WTC11 (cell line): ENCODE data around the gene HNF1B. TPM values are rescaled to one million over a fixed set of nuclear protein-coding genes. Genes with fewer than 3 reads are reported as not detected.

Experiments used
- ATAC-seq: fragments of 200-7000 bp; cut with Tn5 transposase; 2 replicates; pipeline ENCODE4 v1.10.0; 2021; ENCODE audit warnings: mild to moderate bottlenecking, moderate library complexity
- CTCF ChIA-PET: fragments of 300-600 bp; sonication (Branson Sonifier 250); formaldehyde crosslinking; loops from one replicate; lab custom pipeline; 2021; ENCODE audit warnings: antibody characterized with exemption; lab: Charles Lee
- POLR2A ChIA-PET: fragments of 350-600 bp; sonication (Branson Sonifier 250); formaldehyde crosslinking; loops from one replicate; lab custom pipeline; 2021; ENCODE audit warnings: antibody characterized with exemption; lab: Charles Lee
- DNase-seq: peaks from one replicate; pipeline ENCODE4 v3.0.0; 2021; ENCODE audit warnings: low spot score
- H3K27ac Mint-ChIP-seq: 2 replicates; pipeline ENCODE4 v1.8.0; 2021; ENCODE audit warnings: mixed read lengths
- H3K27me3 Mint-ChIP-seq: 2 replicates; pipeline ENCODE4 v1.8.0; 2021; ENCODE audit warnings: low read depth, mild to moderate bottlenecking, moderate library complexity, mixed read lengths
- H3K36me3 Mint-ChIP-seq: 2 replicates; pipeline ENCODE4 v1.8.0; 2021; ENCODE audit warnings: mixed read lengths
- H3K4me1 Mint-ChIP-seq: 2 replicates; pipeline ENCODE4 v1.8.0; 2022; ENCODE audit warnings: mixed read lengths
- H3K4me3 Mint-ChIP-seq: 2 replicates; pipeline ENCODE4 v1.8.0; 2021; ENCODE audit warnings: mild to moderate bottlenecking, moderate library complexity, mixed read lengths
- H3K9me3 Mint-ChIP-seq: 2 replicates; pipeline ENCODE4 v1.8.0; 2021; ENCODE audit warnings: mixed read lengths
- CBFB ChIP-seq: sonication (generic); formaldehyde crosslinking; IDR thresholded peaks from 2 replicates; pipeline ENCODE4 v1.8.1; 2022; ENCODE audit warnings: mild to moderate bottlenecking, low read depth, missing genetic modification reagents
- CDX4 ChIP-seq: fragments of 250-450 bp; sonication (Bioruptor Pico); IDR thresholded peaks from 2 replicates; pipeline ENCODE4 v1.9.0; 2021; ENCODE audit warnings: moderate library complexity, mild to moderate bottlenecking, inconsistent platforms, borderline replicate concordance
- ETV6 ChIP-seq: sonication (generic); formaldehyde crosslinking; IDR thresholded peaks from 2 replicates; pipeline ENCODE4 v1.8.1; 2022; ENCODE audit warnings: mild to moderate bottlenecking, missing genetic modification reagents
- FOXJ3 ChIP-seq: sonication (generic); formaldehyde crosslinking; IDR thresholded peaks from 2 replicates; pipeline ENCODE4 v1.9.0; 2021; ENCODE audit warnings: missing genetic modification reagents, mild to moderate bottlenecking, borderline replicate concordance
- FOXP4 ChIP-seq: sonication (generic); formaldehyde crosslinking; IDR thresholded peaks from 2 replicates; pipeline ENCODE4 v1.8.0; 2022; ENCODE audit warnings: mild to moderate bottlenecking, missing genetic modification reagents
- IRF2 ChIP-seq: sonication (generic); formaldehyde crosslinking; IDR thresholded peaks from 2 replicates; pipeline ENCODE4 v1.8.0; 2022; ENCODE audit warnings: low read depth, missing genetic modification reagents, borderline replicate concordance
- JAZF1 ChIP-seq: fragments of 250-450 bp; sonication (Bioruptor Pico); IDR thresholded peaks from 2 replicates; pipeline ENCODE4 v1.9.0; 2021; ENCODE audit warnings: moderate library complexity, mild to moderate bottlenecking, inconsistent platforms
- MXD4 ChIP-seq: fragments of 250-450 bp; sonication (Bioruptor Pico); IDR thresholded peaks from 2 replicates; pipeline ENCODE4 v1.8.0; 2021; ENCODE audit warnings: mild to moderate bottlenecking, moderate library complexity, borderline replicate concordance
- PRRX2 ChIP-seq: fragments of 250-450 bp; sonication (Bioruptor Pico); IDR thresholded peaks from 2 replicates; pipeline ENCODE4 v1.8.0; 2021; ENCODE audit warnings: mild to moderate bottlenecking
- RELA ChIP-seq: sonication (generic); formaldehyde crosslinking; IDR thresholded peaks from 2 replicates; pipeline ENCODE4 v1.8.1; 2022; ENCODE audit warnings: missing genetic modification reagents, mild to moderate bottlenecking, borderline replicate concordance
- SMAD4 ChIP-seq: sonication (generic); formaldehyde crosslinking; IDR thresholded peaks from 2 replicates; pipeline ENCODE4 v1.8.0; 2022; ENCODE audit warnings: mild to moderate bottlenecking, missing genetic modification reagents
- SP1 ChIP-seq: sonication (generic); formaldehyde crosslinking; conservative IDR thresholded peaks from 2 replicates; pipeline ENCODE4 v1.8.1; 2022; ENCODE audit warnings: missing genetic modification reagents
- TCF7 ChIP-seq: sonication (generic); formaldehyde crosslinking; IDR thresholded peaks from 2 replicates; pipeline ENCODE4 v1.8.0; 2022; ENCODE audit warnings: mild to moderate bottlenecking, low read depth, missing genetic modification reagents, moderate library complexity
- TEAD1 ChIP-seq: sonication (generic); formaldehyde crosslinking; IDR thresholded peaks from 2 replicates; pipeline ENCODE4 v1.8.0; 2022; ENCODE audit warnings: mild to moderate bottlenecking, missing genetic modification reagents
- ZNF121 ChIP-seq: sonication (generic); formaldehyde crosslinking; IDR thresholded peaks from 2 replicates; pipeline ENCODE4 v1.8.0; 2023; ENCODE audit warnings: missing genetic modification reagents
- ZNF138 ChIP-seq: sonication (generic); formaldehyde crosslinking; conservative IDR thresholded peaks from 2 replicates; pipeline ENCODE4 v1.8.1; 2022; ENCODE audit warnings: mild to moderate bottlenecking, moderate library complexity, missing genetic modification reagents
- ZNF263 ChIP-seq: sonication (generic); formaldehyde crosslinking; IDR thresholded peaks from 2 replicates; pipeline ENCODE4 v1.8.1; 2022; ENCODE audit warnings: low read depth, mild to moderate bottlenecking, moderate library complexity, missing genetic modification reagents
- ZNF396 ChIP-seq: fragments of 250-450 bp; sonication (Bioruptor Pico); IDR thresholded peaks from 2 replicates; pipeline ENCODE4 v1.8.0; 2021; ENCODE audit warnings: mild to moderate bottlenecking, moderate library complexity, borderline replicate concordance
- ZNF423 ChIP-seq: fragments of 250-450 bp; sonication (Bioruptor Pico); IDR thresholded peaks from 2 replicates; pipeline ENCODE4 v2.1.2; 2022; ENCODE audit warnings: mild to moderate bottlenecking, moderate library complexity
- ZNF671 ChIP-seq: fragments of 250-450 bp; sonication (Bioruptor Pico); IDR thresholded peaks from 2 replicates; pipeline ENCODE4 v1.8.0; 2021; ENCODE audit warnings: mild to moderate bottlenecking
- total RNA-seq: library from RNA; stranded (reverse); gene quantifications from 3 replicates; pipeline ENCODE4 v1.2.3, GENCODE V29; 2021
- TF ChIP-seq, protein P1 (sequence below): fragments of 250-450 bp; sonication (Bioruptor Pico); conservative IDR thresholded peaks from 2 replicates; pipeline ENCODE4 v1.9.0; 2021; ENCODE audit warnings: mild to moderate bottlenecking
- TF ChIP-seq, protein P2 (sequence below): sonication (generic); formaldehyde crosslinking; IDR thresholded peaks from 2 replicates; pipeline ENCODE4 v1.8.0; 2022; ENCODE audit warnings: mild to moderate bottlenecking, missing genetic modification reagents
- TF ChIP-seq, protein P3 (sequence below): fragments of 250-450 bp; sonication (Bioruptor Pico); IDR thresholded peaks from 2 replicates; pipeline ENCODE4 v1.8.0; 2021; ENCODE audit warnings: mild to moderate bottlenecking
- TF ChIP-seq, protein P4 (sequence below): sonication (generic); formaldehyde crosslinking; IDR thresholded peaks from 2 replicates; pipeline ENCODE4 v1.8.1; 2023; ENCODE audit warnings: mild to moderate bottlenecking, missing genetic modification reagents, borderline replicate concordance

Gene HNF1B
- total RNA-seq, 1 experiment from 2014 or later, result 0.26 TPM

- no peak for TF ChIP-seq CDX4 (CRISPR knock-in tag)
Measured at GRCh38 chr17:37674511-37674910, 70.3 kb downstream of the HNF1B start (continued).

DNA sequence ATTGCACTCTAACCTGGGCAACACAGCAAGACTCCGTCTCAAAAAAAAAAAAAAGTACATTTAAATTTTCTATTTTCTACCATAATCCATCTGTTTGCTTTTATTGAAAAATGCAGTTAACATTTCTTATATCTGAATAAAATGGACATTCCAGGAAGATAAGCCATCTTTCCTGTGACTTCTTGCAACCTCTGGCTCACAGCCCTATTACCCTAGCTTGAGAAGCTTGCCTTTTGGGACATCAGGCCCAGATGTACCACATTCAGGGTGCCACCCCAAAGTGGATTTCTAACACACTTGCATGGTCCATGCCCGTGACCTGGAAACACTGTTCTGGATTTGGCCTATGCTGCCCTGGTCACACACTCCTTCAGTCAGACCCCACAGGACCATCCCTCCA lies 71.5 kb downstream of the HNF1B start:
- no peak for ATAC-seq
- TF ChIP-seq ETV6 (CRISPR knock-in tag), result no peak
- TF ChIP-seq IRF2 (CRISPR knock-in tag), result no peak
- TF ChIP-seq SP1 (CRISPR knock-in tag), result no peak
- no peak for TF ChIP-seq ZNF121 (CRISPR knock-in tag)
- no peak for TF ChIP-seq CBFB (CRISPR knock-in tag)
- TF ChIP-seq, protein P1, sequence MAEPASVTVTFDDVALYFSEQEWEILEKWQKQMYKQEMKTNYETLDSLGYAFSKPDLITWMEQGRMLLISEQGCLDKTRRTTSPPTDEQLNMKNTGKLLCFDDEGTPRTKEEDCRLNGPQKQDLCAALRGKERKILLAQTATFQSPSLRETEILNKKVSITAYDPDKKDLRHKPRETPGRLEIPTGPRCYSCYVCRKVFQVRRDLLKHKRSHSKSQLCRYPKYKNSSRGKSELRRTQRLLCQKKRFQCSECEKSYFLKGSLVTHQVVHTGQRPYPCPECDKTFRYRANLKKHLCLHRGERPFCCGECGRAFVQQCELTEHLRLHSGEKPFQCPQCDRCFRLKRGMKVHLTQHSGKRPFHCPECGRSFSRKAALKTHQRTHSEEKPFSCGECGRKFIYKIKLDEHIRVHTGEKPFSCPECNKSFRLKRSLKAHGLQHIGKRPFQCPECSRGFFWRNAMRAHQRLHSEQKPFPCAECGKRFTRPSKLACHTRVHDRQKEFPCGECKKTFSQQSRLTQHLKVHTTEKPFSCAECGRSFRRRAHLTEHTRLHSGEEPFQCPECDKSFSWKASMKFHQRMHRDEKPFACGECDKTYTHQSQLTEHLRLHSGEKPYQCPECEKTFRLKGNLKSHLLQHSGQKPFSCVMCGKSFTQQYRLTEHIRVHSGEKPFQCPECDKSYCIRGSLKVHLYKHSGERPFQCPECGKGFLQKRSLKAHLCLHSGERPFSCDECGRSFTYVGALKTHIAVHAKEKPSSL (CRISPR knock-in tag), result no peak
- no peak for TF ChIP-seq JAZF1
- TF ChIP-seq SMAD4 (CRISPR knock-in tag), result no peak
- no peak for TF ChIP-seq TCF7 (CRISPR knock-in tag)
- no peak for TF ChIP-seq ZNF671
- TF ChIP-seq, all 79 proteins: peak for 0
- Mint-ChIP-seq H3K9me3 (peaks cover 5% of the 10 kb centered on the region), H3K36me3 (no peaks in the 10 kb centered on the region; the same call in 1 of the 2 replicates), H3K27ac (no peak overlapping the region), H3K4me3 (no peak overlapping the region), H3K4me1 (0 out of 2 replicates have a peak, but pooled peaks cover 2% of the 10 kb centered on the region), H3K27me3 (peaks cover 6% of the 10 kb centered on the region)
- no peak for DNase-seq
- ChIA-PET CTCF (no interaction called here), POLR2A (no interaction called here)

- POLR2A ChIA-PET, result no interaction called here
- DNase-seq, result no peak
- H3K4me1 Mint-ChIP-seq, result 0 out of 2 replicates have a peak, but pooled peaks cover 2% of the 10 kb centered on the region
- no peaks in the 10 kb centered on the region for H3K27me3 Mint-ChIP-seq
- CTCF ChIA-PET, result no interaction called here
- no peaks in the 10 kb centered on the region for H3K36me3 Mint-ChIP-seq
- no peak for ATAC-seq
- H3K27ac Mint-ChIP-seq, result no peak overlapping the region
- TF ChIP-seq ZNF396 (CRISPR knock-in tag) (no peak), RELA (no peak), JAZF1 (no peak), MXD4 (CRISPR knock-in tag) (no peak), IRF2 (CRISPR knock-in tag) (no peak), ZNF423 (CRISPR knock-in tag) (no peak), FOXJ3 (CRISPR knock-in tag) (no peak), FOXP4 (no peak), ZNF138 (CRISPR knock-in tag) (no peak), ETV6 (CRISPR knock-in tag) (no peak), TEAD1 (CRISPR knock-in tag) (no peak), PRRX2 (CRISPR knock-in tag) (no peak), ZNF263 (CRISPR knock-in tag) (no peak)
- TF ChIP-seq, protein P2, sequence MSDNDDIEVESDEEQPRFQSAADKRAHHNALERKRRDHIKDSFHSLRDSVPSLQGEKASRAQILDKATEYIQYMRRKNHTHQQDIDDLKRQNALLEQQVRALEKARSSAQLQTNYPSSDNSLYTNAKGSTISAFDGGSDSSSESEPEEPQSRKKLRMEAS, result no peak
- TF ChIP-seq, protein P3, sequence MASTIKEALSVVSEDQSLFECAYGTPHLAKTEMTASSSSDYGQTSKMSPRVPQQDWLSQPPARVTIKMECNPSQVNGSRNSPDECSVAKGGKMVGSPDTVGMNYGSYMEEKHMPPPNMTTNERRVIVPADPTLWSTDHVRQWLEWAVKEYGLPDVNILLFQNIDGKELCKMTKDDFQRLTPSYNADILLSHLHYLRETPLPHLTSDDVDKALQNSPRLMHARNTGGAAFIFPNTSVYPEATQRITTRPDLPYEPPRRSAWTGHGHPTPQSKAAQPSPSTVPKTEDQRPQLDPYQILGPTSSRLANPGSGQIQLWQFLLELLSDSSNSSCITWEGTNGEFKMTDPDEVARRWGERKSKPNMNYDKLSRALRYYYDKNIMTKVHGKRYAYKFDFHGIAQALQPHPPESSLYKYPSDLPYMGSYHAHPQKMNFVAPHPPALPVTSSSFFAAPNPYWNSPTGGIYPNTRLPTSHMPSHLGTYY (CRISPR knock-in tag), result no peak
- TF ChIP-seq, protein P4, sequence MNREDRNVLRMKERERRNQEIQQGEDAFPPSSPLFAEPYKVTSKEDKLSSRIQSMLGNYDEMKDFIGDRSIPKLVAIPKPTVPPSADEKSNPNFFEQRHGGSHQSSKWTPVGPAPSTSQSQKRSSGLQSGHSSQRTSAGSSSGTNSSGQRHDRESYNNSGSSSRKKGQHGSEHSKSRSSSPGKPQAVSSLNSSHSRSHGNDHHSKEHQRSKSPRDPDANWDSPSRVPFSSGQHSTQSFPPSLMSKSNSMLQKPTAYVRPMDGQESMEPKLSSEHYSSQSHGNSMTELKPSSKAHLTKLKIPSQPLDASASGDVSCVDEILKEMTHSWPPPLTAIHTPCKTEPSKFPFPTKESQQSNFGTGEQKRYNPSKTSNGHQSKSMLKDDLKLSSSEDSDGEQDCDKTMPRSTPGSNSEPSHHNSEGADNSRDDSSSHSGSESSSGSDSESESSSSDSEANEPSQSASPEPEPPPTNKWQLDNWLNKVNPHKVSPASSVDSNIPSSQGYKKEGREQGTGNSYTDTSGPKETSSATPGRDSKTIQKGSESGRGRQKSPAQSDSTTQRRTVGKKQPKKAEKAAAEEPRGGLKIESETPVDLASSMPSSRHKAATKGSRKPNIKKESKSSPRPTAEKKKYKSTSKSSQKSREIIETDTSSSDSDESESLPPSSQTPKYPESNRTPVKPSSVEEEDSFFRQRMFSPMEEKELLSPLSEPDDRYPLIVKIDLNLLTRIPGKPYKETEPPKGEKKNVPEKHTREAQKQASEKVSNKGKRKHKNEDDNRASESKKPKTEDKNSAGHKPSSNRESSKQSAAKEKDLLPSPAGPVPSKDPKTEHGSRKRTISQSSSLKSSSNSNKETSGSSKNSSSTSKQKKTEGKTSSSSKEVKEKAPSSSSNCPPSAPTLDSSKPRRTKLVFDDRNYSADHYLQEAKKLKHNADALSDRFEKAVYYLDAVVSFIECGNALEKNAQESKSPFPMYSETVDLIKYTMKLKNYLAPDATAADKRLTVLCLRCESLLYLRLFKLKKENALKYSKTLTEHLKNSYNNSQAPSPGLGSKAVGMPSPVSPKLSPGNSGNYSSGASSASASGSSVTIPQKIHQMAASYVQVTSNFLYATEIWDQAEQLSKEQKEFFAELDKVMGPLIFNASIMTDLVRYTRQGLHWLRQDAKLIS (CRISPR knock-in tag), result no peak
- no peak overlapping the region for H3K4me3 Mint-ChIP-seq
- H3K9me3 Mint-ChIP-seq, result no peaks in the 10 kb centered on the region
Measured at GRCh38 chr17:37672548-37673078, 72.2 kb downstream of the HNF1B start.
